ENCODE measurements around the gene HECTD4.

HECTD4 gene

DNA sequence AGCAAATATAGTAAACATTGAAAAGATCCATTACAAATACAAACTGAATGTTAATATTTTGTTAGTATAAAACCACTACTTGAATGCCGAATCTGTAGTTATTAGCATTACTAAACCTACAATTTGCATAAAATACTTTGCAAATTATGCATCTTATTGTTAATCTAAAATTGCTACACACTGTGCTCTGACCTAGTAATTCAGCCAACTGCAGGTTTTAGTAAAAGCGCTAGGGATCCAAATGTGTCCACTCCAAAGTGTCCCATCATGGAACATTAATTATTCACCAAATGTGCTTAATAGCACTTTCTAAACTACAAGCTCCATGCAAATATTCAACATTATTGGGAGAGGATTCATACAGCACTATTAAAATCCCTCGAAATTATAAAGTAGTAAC is 14.3 kb downstream of the HECTD4 start:
- Histone ChIP-seq H3K9me3 (ENCODE audit: insufficient read depth, low read length) (no peaks in the 10 kb centered on the region), H3K4me1 (ENCODE audit: insufficient read depth, insufficient read length) (no peaks in the 10 kb centered on the region)

DNA sequence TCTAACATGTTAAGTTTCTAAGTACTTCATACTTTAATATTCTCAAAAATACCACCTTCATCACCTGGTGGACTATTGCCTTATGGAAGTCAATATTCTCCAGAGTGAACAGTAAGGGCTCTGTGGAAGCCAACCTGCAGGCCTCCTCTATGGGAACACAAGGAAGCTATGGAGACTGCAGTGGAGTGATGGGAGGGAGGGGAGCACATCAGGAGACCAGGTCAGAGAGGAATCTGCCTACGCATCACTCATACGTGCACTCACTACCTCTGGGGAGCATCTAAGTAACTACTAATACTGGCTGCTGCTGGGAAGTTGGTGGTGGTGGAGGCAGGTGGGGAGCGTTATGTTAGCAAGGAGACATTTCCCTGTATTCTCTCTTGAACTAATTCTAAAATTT is 19.9 kb downstream of the HECTD4 start:
- TF ChIP-seq YY1 (IDR thresholded peaks at IDR 0.05; ENCODE audit: insufficient read depth, insufficient read length): no peak
- TF ChIP-seq SUZ12 (IDR thresholded peaks at IDR 0.05; ENCODE audit: extremely low read depth, insufficient read depth, insufficient read length): no peak
- TF ChIP-seq ZNF274 (IDR thresholded peaks at IDR 0.05; ENCODE audit: low read depth, low read length): no peak
- H3K36me3 ChIP-seq (ENCODE audit: insufficient read depth, insufficient read length, low read length): no peaks in the 10 kb centered on the region
- no peaks in the 10 kb centered on the region for H3K9me3 ChIP-seq (ENCODE audit: insufficient read depth, low read length)
- DNase-seq (ENCODE audit: low read depth, low spot score): no peak
- no peaks in the 10 kb centered on the region for H3K27me3 ChIP-seq (ENCODE audit: insufficient read depth, insufficient read length)
- no peak overlapping the region for H3K9ac ChIP-seq (ENCODE audit: insufficient read length, low read depth)
- no peak overlapping the region for H3K4me3 ChIP-seq (ENCODE audit: insufficient read length, low read depth)
- no peaks in the 10 kb centered on the region for H3K4me1 ChIP-seq (ENCODE audit: insufficient read depth, insufficient read length)

More for the DNA sequence above, 14.3 kb downstream of the HECTD4 start:
- no peak overlapping the region for H3K4me3 ChIP-seq (ENCODE audit: insufficient read length, low read depth)
- no peaks in the 10 kb centered on the region for H3K27me3 ChIP-seq (ENCODE audit: insufficient read depth, insufficient read length)
- DNase-seq (ENCODE audit: low read depth, low spot score): no peak
- no peaks in the 10 kb centered on the region for H3K36me3 ChIP-seq (ENCODE audit: insufficient read depth, insufficient read length, low read length)
- H3K9ac ChIP-seq (ENCODE audit: insufficient read length, low read depth): no peak overlapping the region
- TF ChIP-seq YY1 (IDR thresholded peaks at IDR 0.05; ENCODE audit: insufficient read depth, insufficient read length) (no peak), SUZ12 (IDR thresholded peaks at IDR 0.05; ENCODE audit: extremely low read depth, insufficient read depth, insufficient read length) (no peak), ZNF274 (IDR thresholded peaks at IDR 0.05; ENCODE audit: low read depth, low read length) (no peak)

- no peaks in the 10 kb centered on the region for H3K9me3 ChIP-seq (ENCODE audit: insufficient read depth, low read length)
- H3K9ac ChIP-seq (ENCODE audit: insufficient read length, low read depth): no peak overlapping the region
- no peaks in the 10 kb centered on the region for H3K27me3 ChIP-seq (ENCODE audit: insufficient read depth, insufficient read length)
- DNase-seq (ENCODE audit: low read depth, low spot score): no peak
- H3K4me3 ChIP-seq (ENCODE audit: insufficient read length, low read depth): no peak overlapping the region
- TF ChIP-seq SUZ12 (IDR thresholded peaks at IDR 0.05; ENCODE audit: extremely low read depth, insufficient read depth, insufficient read length) (no peak), YY1 (IDR thresholded peaks at IDR 0.05; ENCODE audit: insufficient read depth, insufficient read length) (no peak)
- H3K36me3 ChIP-seq (ENCODE audit: insufficient read depth, insufficient read length, low read length): no peaks in the 10 kb centered on the region
- no peaks in the 10 kb centered on the region for H3K4me1 ChIP-seq (ENCODE audit: insufficient read depth, insufficient read length)
Observed at GRCh38 chr12:112361271-112361670, 21.0 kb downstream of the HECTD4 start.

DNA sequence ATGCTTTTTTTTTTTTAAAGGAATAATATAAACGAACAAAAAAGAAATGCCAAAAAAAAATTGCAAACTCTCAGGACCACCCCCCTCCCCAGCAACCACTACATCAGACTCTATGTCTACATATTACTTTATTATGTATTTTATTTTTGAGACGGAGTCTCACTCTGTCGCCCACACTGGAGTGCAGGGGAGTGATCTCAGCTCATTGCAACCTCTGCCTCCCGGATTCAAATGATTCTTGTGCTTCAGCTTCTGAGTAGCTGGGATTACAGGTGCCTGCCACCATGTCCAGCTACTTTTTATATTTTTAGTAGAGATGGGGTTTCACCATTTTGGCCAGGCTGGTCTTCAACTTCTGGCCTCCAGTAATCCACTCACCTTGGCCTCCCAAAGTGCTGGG is 22.9 kb downstream of the HECTD4 start:
- no peaks in the 10 kb centered on the region for H3K9me3 ChIP-seq (ENCODE audit: insufficient read depth, low read length)

DNA sequence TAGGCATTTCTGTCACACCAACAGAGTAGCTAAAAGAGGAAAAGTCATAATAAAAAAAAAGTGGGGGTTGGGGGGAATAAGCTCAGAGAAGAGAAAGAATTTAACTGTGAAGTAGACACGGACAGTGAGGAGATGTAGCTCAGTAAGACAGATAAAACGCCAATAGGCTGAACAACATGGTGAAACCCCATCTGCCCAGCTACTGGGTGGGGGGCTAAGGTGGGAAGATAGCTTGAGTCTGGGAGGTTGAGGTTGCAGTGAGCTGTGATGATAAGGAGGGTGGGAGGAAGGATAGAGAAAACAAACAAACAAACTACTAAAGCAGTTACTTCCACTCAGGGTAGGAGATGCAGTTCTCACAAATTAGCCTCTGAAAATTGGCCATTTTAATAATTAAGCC is 25.0 kb downstream of the HECTD4 start:
- H3K9ac ChIP-seq (ENCODE audit: insufficient read length, low read depth): no peak overlapping the region
- no peaks in the 10 kb centered on the region for H3K36me3 ChIP-seq (ENCODE audit: insufficient read depth, insufficient read length, low read length)
- H3K9me3 ChIP-seq (ENCODE audit: insufficient read depth, low read length): no peaks in the 10 kb centered on the region
- no peak for TF ChIP-seq YY1 (IDR thresholded peaks at IDR 0.05; ENCODE audit: insufficient read depth, insufficient read length)
- H3K4me1 ChIP-seq (ENCODE audit: insufficient read depth, insufficient read length): no peaks in the 10 kb centered on the region
- no peak for DNase-seq (ENCODE audit: low read depth, low spot score)
- H3K27me3 ChIP-seq (ENCODE audit: insufficient read depth, insufficient read length): no peaks in the 10 kb centered on the region
- no peak overlapping the region for H3K4me3 ChIP-seq (ENCODE audit: insufficient read length, low read depth)

More for the DNA sequence above, 22.9 kb downstream of the HECTD4 start:
- no peaks in the 10 kb centered on the region for H3K4me1 ChIP-seq (ENCODE audit: insufficient read depth, insufficient read length)
- H3K27me3 ChIP-seq (ENCODE audit: insufficient read depth, insufficient read length): no peaks in the 10 kb centered on the region
- DNase-seq (ENCODE audit: low read depth, low spot score): no peak
- TF ChIP-seq YY1 (IDR thresholded peaks at IDR 0.05; ENCODE audit: insufficient read depth, insufficient read length) (no peak), ZNF274 (IDR thresholded peaks at IDR 0.05; ENCODE audit: low read depth, low read length) (no peak), SUZ12 (IDR thresholded peaks at IDR 0.05; ENCODE audit: extremely low read depth, insufficient read depth, insufficient read length) (no peak)
- no peaks in the 10 kb centered on the region for H3K36me3 ChIP-seq (ENCODE audit: insufficient read depth, insufficient read length, low read length)
- H3K4me3 ChIP-seq (ENCODE audit: insufficient read length, low read depth): no peak overlapping the region
- no peak overlapping the region for H3K9ac ChIP-seq (ENCODE audit: insufficient read length, low read depth)

GRCh38 chr12:112354399-112354798 is 27.8 kb downstream of the HECTD4 start:
- no peaks in the 10 kb centered on the region for H3K4me1 ChIP-seq (ENCODE audit: insufficient read depth, insufficient read length)
- no peak overlapping the region for H3K4me3 ChIP-seq (ENCODE audit: insufficient read length, low read depth)
- H3K36me3 ChIP-seq (ENCODE audit: insufficient read depth, insufficient read length, low read length): no peaks in the 10 kb centered on the region
- DNase-seq (ENCODE audit: low read depth, low spot score): no peak
- no peaks in the 10 kb centered on the region for H3K9me3 ChIP-seq (ENCODE audit: insufficient read depth, low read length)
- no peaks in the 10 kb centered on the region for H3K27me3 ChIP-seq (ENCODE audit: insufficient read depth, insufficient read length)
- TF ChIP-seq SUZ12 (IDR thresholded peaks at IDR 0.05; ENCODE audit: extremely low read depth, insufficient read depth, insufficient read length): no peak
- no peak for TF ChIP-seq ZNF274 (IDR thresholded peaks at IDR 0.05; ENCODE audit: low read depth, low read length)
- TF ChIP-seq YY1 (IDR thresholded peaks at IDR 0.05; ENCODE audit: insufficient read depth, insufficient read length): no peak
- no peak overlapping the region for H3K9ac ChIP-seq (ENCODE audit: insufficient read length, low read depth)

GRCh38 chr12:112353393-112353792 is 28.8 kb downstream of the HECTD4 start:
- H3K27me3 ChIP-seq (ENCODE audit: insufficient read depth, insufficient read length): no peaks in the 10 kb centered on the region
- H3K4me1 ChIP-seq (ENCODE audit: insufficient read depth, insufficient read length): no peaks in the 10 kb centered on the region
- DNase-seq (ENCODE audit: low read depth, low spot score): no peak
- H3K9me3 ChIP-seq (ENCODE audit: insufficient read depth, low read length): no peaks in the 10 kb centered on the region
- no peak overlapping the region for H3K4me3 ChIP-seq (ENCODE audit: insufficient read length, low read depth)
- no peaks in the 10 kb centered on the region for H3K36me3 ChIP-seq (ENCODE audit: insufficient read depth, insufficient read length, low read length)
- H3K9ac ChIP-seq (ENCODE audit: insufficient read length, low read depth): no peak overlapping the region
- no peak for TF ChIP-seq YY1 (IDR thresholded peaks at IDR 0.05; ENCODE audit: insufficient read depth, insufficient read length)
- no peak for TF ChIP-seq ZNF274 (IDR thresholded peaks at IDR 0.05; ENCODE audit: low read depth, low read length)
- TF ChIP-seq SUZ12 (IDR thresholded peaks at IDR 0.05; ENCODE audit: extremely low read depth, insufficient read depth, insufficient read length): no peak

DNA sequence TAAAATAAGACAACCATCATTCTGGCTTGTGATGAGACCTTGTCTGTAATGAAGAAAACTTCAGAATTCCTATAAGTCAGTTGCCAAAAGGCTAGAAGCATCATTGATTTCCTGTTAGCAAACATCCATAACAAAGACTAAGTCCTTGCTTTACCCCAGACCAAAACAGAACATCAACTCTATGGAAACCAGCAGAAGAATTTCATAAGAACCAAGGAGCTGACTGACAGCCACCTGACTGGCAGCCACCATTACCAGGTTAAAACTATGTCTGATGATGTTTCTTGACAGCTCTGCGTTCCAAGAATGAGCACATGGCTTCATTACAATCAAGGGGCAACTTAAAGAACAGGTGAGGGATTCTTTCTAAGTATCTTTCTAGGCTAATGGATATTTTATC is 29.3 kb downstream of the HECTD4 start:
- no peaks in the 10 kb centered on the region for H3K27me3 ChIP-seq (ENCODE audit: insufficient read depth, insufficient read length)
- H3K36me3 ChIP-seq (ENCODE audit: insufficient read depth, insufficient read length, low read length): no peaks in the 10 kb centered on the region
- no peak overlapping the region for H3K4me3 ChIP-seq (ENCODE audit: insufficient read length, low read depth)
- no peak overlapping the region for H3K9ac ChIP-seq (ENCODE audit: insufficient read length, low read depth)
- TF ChIP-seq YY1 (IDR thresholded peaks at IDR 0.05; ENCODE audit: insufficient read depth, insufficient read length) (no peak), SUZ12 (IDR thresholded peaks at IDR 0.05; ENCODE audit: extremely low read depth, insufficient read depth, insufficient read length) (no peak), ZNF274 (IDR thresholded peaks at IDR 0.05; ENCODE audit: low read depth, low read length) (no peak)
- H3K4me1 ChIP-seq (ENCODE audit: insufficient read depth, insufficient read length): no peaks in the 10 kb centered on the region
- no peak for DNase-seq (ENCODE audit: low read depth, low spot score)
- no peaks in the 10 kb centered on the region for H3K9me3 ChIP-seq (ENCODE audit: insufficient read depth, low read length)

Data from NT2/D1 (cell line).